Fibroblast of lung (primary cell): ENCODE measurements around the gene CCR3. TPM values are rescaled to one million over a fixed set of nuclear protein-coding genes. Genes with fewer than 3 reads are reported as not detected.

Experiments
- DNase-seq, 2 donors: peaks; one replicate each; pipeline versions ENCODE4 v3.0.0 to v3.0.0-alpha.2; 2010; ENCODE audit warnings: low read depth in 2 of 2
- H2AFZ ChIP-seq: 2 replicates; pipeline ENCODE4 v1.5.1; 2012; ENCODE audit warnings: low read length, control low read depth, inconsistent platforms
- H3K27ac ChIP-seq: 2 replicates; pipeline ENCODE4 v1.5.1; 2011; ENCODE audit warnings: low read length, control low read depth; ENCODE audit not compliant: insufficient read depth
- H3K27me3 ChIP-seq: 2 replicates; pipeline ENCODE4 v1.5.1; 2011; ENCODE audit warnings: mild to moderate bottlenecking, low read length; ENCODE audit not compliant: control insufficient read depth, insufficient read depth
- H3K36me3 ChIP-seq: 2 replicates; pipeline ENCODE4 v1.5.1; 2011; ENCODE audit warnings: low read length; ENCODE audit not compliant: control insufficient read depth, insufficient read depth
- H3K4me1 ChIP-seq: 2 replicates; pipeline ENCODE4 v1.5.1; 2011; ENCODE audit warnings: low read length; ENCODE audit not compliant: control insufficient read depth, insufficient read depth; ENCODE audit errors: extremely low read depth
- H3K4me2 ChIP-seq: 2 replicates; pipeline ENCODE4 v1.5.1; 2011; ENCODE audit warnings: low read length, control low read depth; ENCODE audit not compliant: insufficient read depth; ENCODE audit errors: extremely low read depth
- H3K4me3 ChIP-seq, 4 experiments: fragments of 200-600 bp in 1 of 4; sonication (generic) in 1 of 4; replicated peaks in 1 of 4; 2 replicates each; pipeline ENCODE4 v1.5.1; 2011 to 2016; ENCODE audit warnings: low read length in 4 of 4, low read depth in 3 of 4, mild to moderate bottlenecking in 3 of 4, control low read depth in 2 of 4, inconsistent platforms in 1 of 4, mixed read lengths in 1 of 4; ENCODE audit not compliant: insufficient read depth in 1 of 4; ENCODE audit errors: control extremely low read depth in 1 of 4
- H3K79me2 ChIP-seq: 2 replicates; pipeline ENCODE4 v1.5.1; 2012; ENCODE audit warnings: mild to moderate bottlenecking, low read length, inconsistent platforms; ENCODE audit not compliant: control insufficient read depth, insufficient read depth
- H3K9ac ChIP-seq: 2 replicates; pipeline ENCODE4 v1.5.1; 2011; ENCODE audit warnings: mild to moderate bottlenecking, low read length, control low read depth; ENCODE audit not compliant: insufficient read depth
- H3K9me3 ChIP-seq: 2 replicates; pipeline ENCODE4 v1.5.1; 2012; ENCODE audit warnings: low read depth, low read length; ENCODE audit not compliant: control insufficient read depth, insufficient read depth
- H4K20me1 ChIP-seq: 2 replicates; pipeline ENCODE4 v1.5.1; 2011; ENCODE audit warnings: low read length; ENCODE audit not compliant: control insufficient read depth, insufficient read depth; ENCODE audit errors: extremely low read depth
- EZH2 ChIP-seq: IDR thresholded peaks from 2 replicates; pipeline ENCODE4 v1.5.1; 2012; ENCODE audit warnings: low read length, control low read depth, mild to moderate bottlenecking; ENCODE audit errors: missing control alignments
- polyA plus RNA-seq, 2 donors: library from polyadenylated mRNA; depleted of rRNA in 1 of 2; stranded (reverse) in 1 of 2; unstranded in 1 of 2; fragments of >200 nt; gene quantifications; 2 replicates each; pipeline ENCODE4 v1.2.1, GENCODE V29; 2011 to 2012; ENCODE audit warnings: missing spikeins in 1 of 2
- total RNA-seq: library from RNA; depleted of rRNA; stranded (reverse); fragments of >200 nt; gene quantifications from 2 replicates; pipeline ENCODE4 v1.2.1, GENCODE V29; 2014
- TF ChIP-seq, protein P1 (sequence below), 2 donors: IDR thresholded peaks in 1 of 2; conservative IDR thresholded peaks in 1 of 2; 1 replicate in 1 of 2; 2 replicates in 1 of 2; pipeline ENCODE4 v1.5.1; 2011 to 2012; ENCODE audit warnings: low read length in 2 of 2, control low read depth in 1 of 2, inconsistent platforms in 1 of 2, low read depth in 1 of 2, mild to moderate bottlenecking in 1 of 2

Gene CCR3
- total and polyA plus RNA-seq, 2 donors (not counting 1 experiment from before 2014, with no cell fraction given): 0.16 to 0.17 TPM

DNA sequence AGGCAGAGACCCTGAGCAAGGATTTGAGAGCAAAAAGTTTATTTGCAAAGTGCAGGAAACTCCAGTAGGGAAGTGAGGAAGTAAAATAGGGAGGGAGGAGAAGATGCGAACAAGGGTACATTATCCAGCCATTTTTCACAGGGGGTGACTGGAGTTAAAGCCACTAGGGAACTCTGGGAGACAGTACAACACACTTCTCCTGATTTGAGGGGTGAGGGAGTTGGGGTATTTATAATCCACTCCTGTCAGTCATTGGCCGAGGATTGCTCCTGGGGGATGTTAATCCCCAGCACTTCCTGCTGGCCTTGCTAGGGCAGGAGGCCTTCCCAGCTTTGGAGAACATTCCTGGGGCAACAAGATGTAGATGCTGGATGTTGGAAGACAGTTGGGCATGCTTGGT lies 28.2 kb downstream of the CCR3 start:
- Histone ChIP-seq H3K4me3 (no peak overlapping the region), H3K4me1 (no peaks in the 10 kb centered on the region), H4K20me1 (no peaks in the 10 kb centered on the region), H3K36me3 (no peaks in the 10 kb centered on the region), H3K27me3 (no peaks in the 10 kb centered on the region), H3K4me2 (no peak overlapping the region), H3K27ac (no peak overlapping the region), H3K9ac (no peak overlapping the region), H3K79me2 (no peaks in the 10 kb centered on the region), H3K9me3 (no peaks in the 10 kb centered on the region), H2AFZ (no peak overlapping the region)
- no peak for DNase-seq
- no peak for TF ChIP-seq EZH2
- TF ChIP-seq, protein P1, sequence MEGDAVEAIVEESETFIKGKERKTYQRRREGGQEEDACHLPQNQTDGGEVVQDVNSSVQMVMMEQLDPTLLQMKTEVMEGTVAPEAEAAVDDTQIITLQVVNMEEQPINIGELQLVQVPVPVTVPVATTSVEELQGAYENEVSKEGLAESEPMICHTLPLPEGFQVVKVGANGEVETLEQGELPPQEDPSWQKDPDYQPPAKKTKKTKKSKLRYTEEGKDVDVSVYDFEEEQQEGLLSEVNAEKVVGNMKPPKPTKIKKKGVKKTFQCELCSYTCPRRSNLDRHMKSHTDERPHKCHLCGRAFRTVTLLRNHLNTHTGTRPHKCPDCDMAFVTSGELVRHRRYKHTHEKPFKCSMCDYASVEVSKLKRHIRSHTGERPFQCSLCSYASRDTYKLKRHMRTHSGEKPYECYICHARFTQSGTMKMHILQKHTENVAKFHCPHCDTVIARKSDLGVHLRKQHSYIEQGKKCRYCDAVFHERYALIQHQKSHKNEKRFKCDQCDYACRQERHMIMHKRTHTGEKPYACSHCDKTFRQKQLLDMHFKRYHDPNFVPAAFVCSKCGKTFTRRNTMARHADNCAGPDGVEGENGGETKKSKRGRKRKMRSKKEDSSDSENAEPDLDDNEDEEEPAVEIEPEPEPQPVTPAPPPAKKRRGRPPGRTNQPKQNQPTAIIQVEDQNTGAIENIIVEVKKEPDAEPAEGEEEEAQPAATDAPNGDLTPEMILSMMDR (conservative IDR thresholded peaks at IDR 0.05 in 1 of 2, IDR thresholded peaks at IDR 0.05 in 1 of 2; ENCODE audit: low read depth in 1 of 2, low read length in 2 of 2): no peak

DNA sequence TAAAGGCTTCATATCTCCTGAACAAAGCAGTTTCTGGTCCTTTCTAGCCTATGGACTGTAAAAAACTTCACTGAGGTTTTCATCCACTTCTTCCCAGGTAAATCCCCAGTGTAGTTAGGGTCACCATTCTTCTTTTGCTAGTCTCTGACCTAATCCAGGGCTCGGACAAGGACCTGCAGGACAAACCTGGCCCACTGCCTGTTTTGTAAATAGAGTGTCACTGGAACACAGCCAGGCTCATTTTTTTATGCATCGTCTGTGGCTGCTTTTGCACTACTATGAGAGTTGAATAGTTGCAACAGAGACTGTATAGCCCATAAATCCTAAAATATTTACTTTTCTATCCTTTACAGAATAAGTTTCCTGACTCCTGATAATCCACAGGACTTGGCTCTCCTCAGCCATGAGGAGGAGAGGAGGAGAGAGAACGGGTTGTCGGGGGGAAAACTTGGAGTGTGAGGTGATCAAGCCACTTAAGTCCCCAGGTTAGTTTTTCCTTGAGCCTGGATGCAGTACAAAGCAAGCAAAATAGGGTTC lies 29.0 kb downstream of the CCR3 start:
- no peak for DNase-seq
- H3K9ac ChIP-seq: no peak overlapping the region
- no peaks in the 10 kb centered on the region for H4K20me1 ChIP-seq
- no peaks in the 10 kb centered on the region for H3K79me2 ChIP-seq
- H3K27me3 ChIP-seq: no peaks in the 10 kb centered on the region
- no peaks in the 10 kb centered on the region for H3K9me3 ChIP-seq
- H3K4me2 ChIP-seq: no peak overlapping the region
- no peak overlapping the region for H3K4me3 ChIP-seq
- no peaks in the 10 kb centered on the region for H3K36me3 ChIP-seq
- H3K27ac ChIP-seq: no peak overlapping the region
- H2AFZ ChIP-seq: no peak overlapping the region
- no peaks in the 10 kb centered on the region for H3K4me1 ChIP-seq
- no peak for TF ChIP-seq EZH2
- TF ChIP-seq, protein P1 (conservative IDR thresholded peaks at IDR 0.05 in 1 of 2, IDR thresholded peaks at IDR 0.05 in 1 of 2; ENCODE audit: low read depth in 1 of 2, low read length in 2 of 2): no peak

DNA sequence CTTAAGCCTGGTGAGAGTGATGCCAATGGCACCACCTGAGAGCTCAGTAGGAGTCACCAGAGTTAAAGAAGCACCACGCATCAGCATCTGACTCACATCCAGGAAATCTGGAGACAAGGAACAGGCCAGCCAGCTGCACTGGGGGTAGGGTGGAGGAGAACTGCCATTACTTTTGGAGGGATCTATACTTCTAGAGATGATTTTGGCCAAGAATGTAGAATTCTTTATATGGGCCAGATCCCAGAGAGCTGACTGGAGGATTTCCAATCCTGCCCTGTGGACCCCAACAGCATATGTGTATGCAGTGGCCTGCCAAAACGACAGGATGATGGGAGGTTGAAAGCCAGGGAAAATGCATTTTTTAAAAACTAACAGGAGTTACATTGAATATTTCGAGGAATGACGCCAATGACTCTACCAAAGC lies 29.8 kb downstream of the CCR3 start:
- H3K4me2 ChIP-seq: no peak overlapping the region
- H2AFZ ChIP-seq: no peak overlapping the region
- H3K4me3 ChIP-seq: no peak overlapping the region

More for the DNA sequence above, 29.8 kb downstream of the CCR3 start:
- H3K36me3 ChIP-seq: no peaks in the 10 kb centered on the region
- TF ChIP-seq EZH2: no peak
- TF ChIP-seq, protein P1 (conservative IDR thresholded peaks at IDR 0.05 in 1 of 2, IDR thresholded peaks at IDR 0.05 in 1 of 2; ENCODE audit: low read depth in 1 of 2, low read length in 2 of 2): no peak
- H4K20me1 ChIP-seq: no peaks in the 10 kb centered on the region
- no peaks in the 10 kb centered on the region for H3K79me2 ChIP-seq
- no peaks in the 10 kb centered on the region for H3K27me3 ChIP-seq
- H3K27ac ChIP-seq: no peak overlapping the region
- H3K4me1 ChIP-seq: no peaks in the 10 kb centered on the region
- H3K9ac ChIP-seq: no peak overlapping the region
- no peaks in the 10 kb centered on the region for H3K9me3 ChIP-seq
- DNase-seq: no peak
